Psoas muscle (tissue), 8 donors: Measurements from ENCODE around the gene KLRK1. TPM values are rescaled to one million over a fixed set of nuclear protein-coding genes. Genes with fewer than 3 reads are reported as not detected.
"Not testable (repeated sequence)": the region's sequence is repeated elsewhere in the genome, so short reads cannot be mapped to it uniquely, and the experiment has no call there.

Experiments
- ATAC-seq, 4 donors: fragments of 200-7000 bp; cut with Tn5 transposase; one replicate each; pipeline ENCODE4 v1.9.1; 2020; ENCODE audit warnings: moderate library complexity in 3 of 4, mild to moderate bottlenecking in 2 of 4
- DNase-seq, 2 donors: peaks; one replicate each; pipeline ENCODE4 v3.0.0-alpha.2; 2020
- H3K27ac ChIP-seq: fragments of 200-600 bp; one replicate; pipeline ENCODE4 v1.8.0; 2022
- H3K27me3 ChIP-seq, 3 donors: fragments of 200-600 bp in 1 of 3; one replicate each; pipeline versions ENCODE4 v1.6.1 to v1.8.0; 2013 to 2022; ENCODE audit warnings: low read length in 2 of 3, mild to moderate bottlenecking in 2 of 3, moderate library complexity in 1 of 3; ENCODE audit not compliant: insufficient read depth in 3 of 3
- H3K36me3 ChIP-seq, 2 donors: fragments of 200-600 bp in 1 of 2; one replicate each; pipeline versions ENCODE4 v1.6.1 to v1.8.0; 2013 to 2022; ENCODE audit warnings: low read depth in 1 of 2, mild to moderate bottlenecking in 1 of 2, moderate library complexity in 1 of 2; ENCODE audit not compliant: insufficient read depth in 1 of 2
- H3K4me1 ChIP-seq: fragments of 200-600 bp; one replicate; pipeline ENCODE4 v1.8.0; 2022
- H3K4me3 ChIP-seq: fragments of 200-600 bp; one replicate; pipeline ENCODE4 v1.8.0; 2022; ENCODE audit warnings: mild to moderate bottlenecking
- H3K9me3 ChIP-seq: fragments of 200-600 bp; one replicate; pipeline ENCODE4 v1.8.0; 2022
- CTCF ChIP-seq: fragments of 200-600 bp; IDR thresholded peaks from one replicate; pipeline ENCODE4 v1.8.0; 2022; ENCODE audit warnings: antibody characterized with exemption
- WGBS, 3 donors: extraction: QIAGEN DNeasy Blood & Tissue Kit; methylation state at CpG; one replicate each; pipeline versions ENCODE4 v1.1.6 to v1.1.7; 2013; 5-methylcytosine and 5-hydroxymethylcytosine counted together
- intact Hi-C, 2 donors: fragments of 100-400 bp; cut with DNase I; formaldehyde crosslinking; loops; one replicate each; pipeline versions ENCODE4 v1.11.0 to v1.14.2; 2022
- polyA plus RNA-seq, 3 donors: library from polyadenylated mRNA; stranded (reverse); fragments of 200-250 nt; gene quantifications; one replicate each; pipeline ENCODE4 v1.2.3, GENCODE V29; 2013
- total RNA-seq, 4 donors: library from RNA; stranded (reverse); fragmentation: NEBNext Ultra II Directional in 2 of 4; extraction: Animal tissue kit (Norgen Biotek cat#: 25700) in 2 of 4; gene quantifications; one replicate each; pipeline versions ENCODE4 v1.2.1 to v1.2.4, GENCODE V29; 2021 to 2023
- donor health status: healthy with polysubstance abuse.
- donor health status: DM: no; HTN: no; CAD: no; lungs with moderate emphysema.
- donor health status: Bipolar disorder and iron deficiency.
- donor health status: healthy.
- donor health status: DM: yes; HTN: yes; CAD: no.
- donor health status: DM: no; HTN: no; CAD: no.
- donor health status: DM: no; HTN: no; CAD: no.
- donor health status: DM: yes; HTN: yes; CAD: no.

The KLRK1 gene
- total and polyA plus RNA-seq, 7 donors = 0.09 to 0.55 (median 0.31) TPM; not detected in 1

GRCh38 chr12:10393291-10393690 lies 3.5 kb upstream of the KLRK1 start:
- no peak for TF ChIP-seq CTCF
- ATAC-seq (no peak), DNase-seq (no peak)
- intact Hi-C loops = no loop called here
- no peak overlapping the region for H3K4me3 ChIP-seq
- no peaks in the 10 kb centered on the region for H3K9me3 ChIP-seq
- no peaks in the 10 kb centered on the region for H3K36me3 ChIP-seq
- WGBS, 3 donors = 53 to 66% (median 57%) methylated on average over 3 of the region's 3 CpGs
- H3K27ac ChIP-seq = no peak overlapping the region
- H3K4me1 ChIP-seq = no peaks in the 10 kb centered on the region
- H3K27me3 ChIP-seq = no peaks in the 10 kb centered on the region

GRCh38 chr12:10392394-10392930 lies 2.6 kb upstream of the KLRK1 start:
- Histone ChIP-seq H3K4me3 (no peak overlapping the region), H3K9me3 (no peaks in the 10 kb centered on the region), H3K36me3 (no peaks in the 10 kb centered on the region), H3K27ac (no peak overlapping the region), H3K4me1 (no peaks in the 10 kb centered on the region), H3K27me3 (no peaks in the 10 kb centered on the region)
- no peak for TF ChIP-seq CTCF
- intact Hi-C loops = no loop called here
- DNase-seq (peak; percentile 59 to 65), ATAC-seq (peak; percentile 75 to 96 (median 89))
- WGBS, 3 donors = 17 to 29% (median 27%) methylated on average over 7 of the region's 7 CpGs

GRCh38 chr12:10390991-10391390 lies 1.1 kb upstream of the KLRK1 start:
- DNase-seq, H3K4me3 ChIP-seq, H3K36me3 ChIP-seq, H3K9me3 ChIP-seq, intact Hi-C loops, ATAC-seq, H3K27me3 ChIP-seq, H3K4me1 ChIP-seq, H3K27ac ChIP-seq: not testable (repeated sequence)
- 90 to 96% (median 95%) methylated on average over 7 of the region's 7 CpGs for WGBS, 3 donors

GRCh38 chr12:10388624-10389413 lies 1.0 kb downstream of the KLRK1 start:
- 76 to 79% (median 78%) methylated on average over 9 of the region's 9 CpGs for WGBS, 3 donors
- no peak for ATAC-seq
- Histone ChIP-seq H3K36me3 (no peaks in the 10 kb centered on the region), H3K9me3 (peaks cover 3% of the 10 kb centered on the region), H3K4me1 (no peaks in the 10 kb centered on the region), H3K4me3 (no peak overlapping the region), H3K27ac (no peak overlapping the region), H3K27me3 (no peaks in the 10 kb centered on the region)
- no peak for TF ChIP-seq CTCF
- no peak for DNase-seq
- intact Hi-C loops = no loop called here

- intact Hi-C loops, H3K4me1 ChIP-seq, H3K27ac ChIP-seq, ATAC-seq, H3K9me3 ChIP-seq, H3K27me3 ChIP-seq, H3K36me3 ChIP-seq, DNase-seq, H3K4me3 ChIP-seq: not testable (repeated sequence)
- WGBS, 3 donors = 93 to 94% (median 94%) methylated on average over 6 of the region's 6 CpGs
Measured at GRCh38 chr12:10387498-10387897, 2.3 kb downstream of the KLRK1 start.
